ENCODE data around the gene RHOXF1.
"Not testable (repeated sequence)": the region's sequence is repeated elsewhere in the genome, so short reads cannot be mapped to it uniquely, and the experiment has no call there.

- not testable (repeated sequence) for TF ChIP-seq EZH2phosphoT487 (IDR thresholded peaks at IDR 0.05; ENCODE audit: low read depth); CTCF (IDR thresholded peaks at IDR 0.05; ENCODE audit: low read depth, low read length)
Measured at GRCh38 chrX:120101057-120101456, 14.7 kb downstream of the RHOXF1 start.
